Measurements from ENCODE around the gene CSPG4. TPM values are rescaled to one million over a fixed set of nuclear protein-coding genes. Genes with fewer than 3 reads are reported as not detected.

CSPG4 gene
- polyA plus RNA-seq, 1 experiment: 24.1 TPM

DNA sequence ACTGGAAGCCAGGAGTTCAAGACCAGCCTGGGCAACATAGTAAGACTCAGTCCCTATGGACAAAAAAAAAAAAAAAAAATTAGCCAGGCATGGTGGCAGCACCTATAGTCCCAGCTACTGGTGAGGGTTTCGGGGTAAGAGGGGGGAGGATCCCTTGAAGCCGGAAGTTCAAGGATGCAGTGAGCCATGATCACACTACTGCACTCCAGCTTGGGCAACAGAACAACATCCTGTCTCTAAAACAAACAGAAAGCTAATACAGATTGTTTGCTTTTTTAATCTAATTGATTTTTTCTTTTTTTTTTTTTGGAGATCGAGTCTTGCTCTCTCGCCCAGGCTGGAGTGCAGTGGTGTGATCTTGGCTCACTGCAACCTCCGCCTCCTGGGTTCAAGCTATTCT lies 71.0 kb downstream of the CSPG4 start:
- CTCF ChIA-PET: interaction anchor here (1.1 kb wide), 1 partner anchor 14 kb away, joined by 3 read pairs; no protein-coding TSS in a partner anchor

GRCh38 chr15:75641179-75641503 lies 71.5 kb downstream of the CSPG4 start:
- ChIA-PET CTCF (interaction anchor here (0.7 to 4.0 kb wide), 4 partner anchors 41 to 273 kb away, joined by 3 to 30 read pairs (median 5); partner anchors contain the start of gene MAN2C1), POLR2A (no interaction called here)
- DNase-seq (ENCODE audit: low read depth): no peak
- no peaks in the 10 kb centered on the region for H3K27me3 ChIP-seq (ENCODE audit: control insufficient read depth, insufficient read depth, low read length)
- H3K4me3 ChIP-seq (ENCODE audit: low read depth, low read length): no peak overlapping the region
- TF ChIP-seq, protein P1, sequence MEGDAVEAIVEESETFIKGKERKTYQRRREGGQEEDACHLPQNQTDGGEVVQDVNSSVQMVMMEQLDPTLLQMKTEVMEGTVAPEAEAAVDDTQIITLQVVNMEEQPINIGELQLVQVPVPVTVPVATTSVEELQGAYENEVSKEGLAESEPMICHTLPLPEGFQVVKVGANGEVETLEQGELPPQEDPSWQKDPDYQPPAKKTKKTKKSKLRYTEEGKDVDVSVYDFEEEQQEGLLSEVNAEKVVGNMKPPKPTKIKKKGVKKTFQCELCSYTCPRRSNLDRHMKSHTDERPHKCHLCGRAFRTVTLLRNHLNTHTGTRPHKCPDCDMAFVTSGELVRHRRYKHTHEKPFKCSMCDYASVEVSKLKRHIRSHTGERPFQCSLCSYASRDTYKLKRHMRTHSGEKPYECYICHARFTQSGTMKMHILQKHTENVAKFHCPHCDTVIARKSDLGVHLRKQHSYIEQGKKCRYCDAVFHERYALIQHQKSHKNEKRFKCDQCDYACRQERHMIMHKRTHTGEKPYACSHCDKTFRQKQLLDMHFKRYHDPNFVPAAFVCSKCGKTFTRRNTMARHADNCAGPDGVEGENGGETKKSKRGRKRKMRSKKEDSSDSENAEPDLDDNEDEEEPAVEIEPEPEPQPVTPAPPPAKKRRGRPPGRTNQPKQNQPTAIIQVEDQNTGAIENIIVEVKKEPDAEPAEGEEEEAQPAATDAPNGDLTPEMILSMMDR (IDR thresholded peaks at IDR 0.05; ENCODE audit: insufficient read depth, low read depth, low read length): no peak
- no peaks in the 10 kb centered on the region for H3K36me3 ChIP-seq (ENCODE audit: control insufficient read depth, insufficient read depth, low read length)

More for the DNA sequence above, 71.0 kb downstream of the CSPG4 start:
- TF ChIP-seq, protein P1 (IDR thresholded peaks at IDR 0.05; ENCODE audit: insufficient read depth, low read depth, low read length): no peak
- Histone ChIP-seq H3K36me3 (ENCODE audit: control insufficient read depth, insufficient read depth, low read length) (no peaks in the 10 kb centered on the region), H3K4me3 (ENCODE audit: low read depth, low read length) (no peak overlapping the region), H3K27me3 (ENCODE audit: control insufficient read depth, insufficient read depth, low read length) (no peaks in the 10 kb centered on the region)
- DNase-seq (ENCODE audit: low read depth): no peak
- POLR2A ChIA-PET: no interaction called here

DNA sequence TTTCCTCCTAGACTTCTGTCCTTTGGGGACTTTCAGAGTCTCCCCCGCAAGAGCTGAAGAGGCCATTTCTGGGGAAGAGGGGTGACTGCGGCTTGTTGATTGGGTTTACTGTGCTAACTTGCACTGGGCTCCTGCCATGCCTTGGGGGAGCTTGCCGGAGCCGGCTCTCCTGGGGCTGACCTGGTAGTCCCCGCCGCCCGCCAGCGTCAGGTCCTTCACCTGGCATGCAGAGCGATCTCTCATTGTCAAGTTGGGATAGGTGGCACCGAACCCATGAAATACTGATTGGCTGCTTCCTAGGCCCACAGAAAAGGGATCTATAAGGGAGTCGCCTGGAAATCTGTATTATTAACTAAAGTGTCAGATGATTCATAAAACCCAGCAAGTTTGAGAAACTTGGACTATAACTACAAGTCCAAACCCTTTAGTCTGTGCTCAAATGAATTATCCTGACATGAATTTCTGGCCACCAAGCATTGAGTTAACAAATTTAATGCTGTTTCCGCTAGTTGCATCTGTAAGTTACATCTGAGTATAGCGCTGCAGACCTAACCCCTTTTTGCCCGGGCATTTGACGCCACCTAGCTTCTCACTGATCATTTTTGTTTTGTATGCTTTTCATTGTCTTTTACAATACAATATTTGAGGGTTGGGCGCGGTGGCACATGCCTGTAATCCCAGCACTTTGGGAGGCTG lies 72.0 kb downstream of the CSPG4 start:
- no peaks in the 10 kb centered on the region for H3K27me3 ChIP-seq (ENCODE audit: control insufficient read depth, insufficient read depth, low read length)
- peak overlapping the region; percentile 84 for H3K4me3 ChIP-seq (ENCODE audit: low read depth, low read length)
- DNase-seq (ENCODE audit: low read depth): no peak
- H3K36me3 ChIP-seq (ENCODE audit: control insufficient read depth, insufficient read depth, low read length): no peaks in the 10 kb centered on the region
- TF ChIP-seq, protein P1 (IDR thresholded peaks at IDR 0.05; ENCODE audit: insufficient read depth, low read depth, low read length): peak; percentile 39; the same call in 1 of the 2 replicates
- POLR2A ChIA-PET: interaction anchor here (0.5 kb wide), 1 partner anchor 188 kb away, joined by 3 read pairs; no protein-coding TSS in a partner anchor
- CTCF ChIA-PET: interaction anchor here (0.7 to 4.1 kb wide), 11 partner anchors 26 to 273 kb away, joined by 3 to 30 read pairs (median 5); partner anchors contain the start of gene MAN2C1

DNA sequence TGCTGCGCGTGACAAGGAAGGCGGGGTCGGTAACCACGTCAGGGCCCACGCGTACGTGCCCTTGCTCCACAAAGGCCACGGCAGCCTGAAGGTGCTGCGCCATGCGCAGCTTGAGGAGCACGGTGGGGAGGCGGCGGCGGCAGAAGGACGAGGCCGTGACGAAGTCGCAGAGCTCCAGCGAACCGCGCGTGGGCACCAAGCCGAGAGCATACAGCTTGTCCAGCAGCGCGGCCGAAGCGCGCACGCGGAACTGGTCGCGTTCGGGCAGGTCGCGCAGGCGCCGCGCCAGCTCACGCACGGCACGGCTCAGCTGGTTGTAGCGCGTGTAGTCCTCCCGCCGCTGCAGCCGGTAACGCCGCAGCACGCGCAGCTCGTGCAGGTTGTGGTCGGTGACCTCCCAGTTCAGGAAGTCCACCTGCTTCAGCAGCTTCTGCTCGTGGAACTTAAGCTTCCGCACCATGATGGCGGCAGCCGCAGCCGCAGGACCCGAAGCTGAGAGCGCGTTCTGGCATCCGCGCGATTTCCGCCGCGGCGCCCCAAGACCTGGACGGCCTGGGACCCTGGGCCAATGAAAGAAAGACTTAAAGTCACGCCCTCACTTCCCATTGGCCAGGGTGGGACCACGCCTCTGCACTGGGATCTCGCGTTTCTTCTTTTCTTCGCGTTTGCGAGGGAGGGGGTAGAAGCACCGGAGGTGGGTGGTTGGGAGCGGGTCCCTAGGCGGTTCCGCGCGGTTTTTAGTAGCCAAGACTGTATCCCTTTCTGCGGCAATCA lies 72.8 kb downstream of the CSPG4 start, which contains the start of gene IMP3:
Gene IMP3, minus strand, starts transcription at position 516 of the 774 bp plus-strand sequence. Its CDS starts 56 bp downstream, at position 460.
- peak; percentile 86 for DNase-seq (ENCODE audit: low read depth)
- Histone ChIP-seq H3K4me3 (ENCODE audit: low read depth, low read length) (peak within 1 kb of the TSS; percentile 84), H3K36me3 (ENCODE audit: control insufficient read depth, insufficient read depth, low read length) (no peaks in the 10 kb centered on the region), H3K27me3 (ENCODE audit: control insufficient read depth, insufficient read depth, low read length) (no peaks in the 10 kb centered on the region)
- TF ChIP-seq, protein P1 (IDR thresholded peaks at IDR 0.05; ENCODE audit: insufficient read depth, low read depth, low read length): no peak
- ChIA-PET CTCF (interaction anchor here (0.8 to 4.1 kb wide), 13 partner anchors 7 to 272 kb away, joined by 3 to 30 read pairs (median 6); partner anchors contain the start of genes MAN2C1 and SNX33), POLR2A (no interaction called here)

GRCh38 chr15:75639191-75639708 lies 73.4 kb downstream of the CSPG4 start:
- TF ChIP-seq, protein P1 (IDR thresholded peaks at IDR 0.05; ENCODE audit: insufficient read depth, low read depth, low read length): no peak
- no peak for DNase-seq (ENCODE audit: low read depth)
- Histone ChIP-seq H3K4me3 (ENCODE audit: low read depth, low read length) (peak overlapping the region; percentile 84), H3K36me3 (ENCODE audit: control insufficient read depth, insufficient read depth, low read length) (no peaks in the 10 kb centered on the region), H3K27me3 (ENCODE audit: control insufficient read depth, insufficient read depth, low read length) (no peaks in the 10 kb centered on the region)
- ChIA-PET CTCF (interaction anchor here (0.8 to 4.1 kb wide), 13 partner anchors 8 to 185 kb away, joined by 3 to 30 read pairs (median 8); partner anchors contain the start of genes SNUPN and SNX33), POLR2A (no interaction called here)

Data from BJ (cell line).